Gastroesophageal sphincter (tissue), 3 donors: Measurements from ENCODE around the gene SLC1A4.

ENCODE experiments used
- EP300 ChIP-seq: sonication (generic); formaldehyde crosslinking; IDR thresholded peaks from one replicate; pipeline ENCODE4 v1.6.1; 2017; ENCODE audit warnings: antibody characterized with exemption, mild to moderate bottlenecking
- POLR2AphosphoS5 ChIP-seq: sonication (generic); formaldehyde crosslinking; IDR thresholded peaks from one replicate; pipeline ENCODE4 v1.6.1; 2017; ENCODE audit warnings: antibody characterized with exemption
- TF ChIP-seq, protein P1 (sequence below), 4 experiments: fragments of 200-600 bp in 2 of 4; fragments of 450-650 bp in 2 of 4; sonication (generic) in 1 of 4; IDR thresholded peaks; one replicate each; pipeline ENCODE4 v1.5.1; 2017 to 2019; ENCODE audit warnings: antibody characterized with exemption in 4 of 4, mild to moderate bottlenecking in 2 of 4, moderate library complexity in 2 of 4

DNA sequence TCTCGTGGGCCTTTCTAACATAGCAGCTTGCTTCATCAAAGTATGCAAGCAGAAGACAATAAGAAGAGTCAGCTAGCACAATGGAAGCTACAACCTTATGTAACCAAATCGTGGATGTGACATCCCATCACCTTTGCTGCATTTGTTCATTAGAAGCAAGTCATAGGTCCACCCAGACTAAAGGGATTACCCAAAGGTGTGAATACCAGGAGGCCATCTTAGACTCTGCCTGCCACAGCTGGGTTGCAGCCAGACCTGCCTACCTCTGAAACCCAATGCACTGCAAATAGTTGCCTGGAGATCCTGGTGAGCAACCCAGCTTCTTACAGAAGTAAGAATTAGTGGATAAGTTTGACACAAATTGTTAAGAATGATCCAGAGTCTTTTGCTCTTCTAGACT lies 10.6 kb downstream of the SLC1A4 start:
- TF ChIP-seq EP300 (no peak), POLR2AphosphoS5 (no peak)
- TF ChIP-seq, protein P1, sequence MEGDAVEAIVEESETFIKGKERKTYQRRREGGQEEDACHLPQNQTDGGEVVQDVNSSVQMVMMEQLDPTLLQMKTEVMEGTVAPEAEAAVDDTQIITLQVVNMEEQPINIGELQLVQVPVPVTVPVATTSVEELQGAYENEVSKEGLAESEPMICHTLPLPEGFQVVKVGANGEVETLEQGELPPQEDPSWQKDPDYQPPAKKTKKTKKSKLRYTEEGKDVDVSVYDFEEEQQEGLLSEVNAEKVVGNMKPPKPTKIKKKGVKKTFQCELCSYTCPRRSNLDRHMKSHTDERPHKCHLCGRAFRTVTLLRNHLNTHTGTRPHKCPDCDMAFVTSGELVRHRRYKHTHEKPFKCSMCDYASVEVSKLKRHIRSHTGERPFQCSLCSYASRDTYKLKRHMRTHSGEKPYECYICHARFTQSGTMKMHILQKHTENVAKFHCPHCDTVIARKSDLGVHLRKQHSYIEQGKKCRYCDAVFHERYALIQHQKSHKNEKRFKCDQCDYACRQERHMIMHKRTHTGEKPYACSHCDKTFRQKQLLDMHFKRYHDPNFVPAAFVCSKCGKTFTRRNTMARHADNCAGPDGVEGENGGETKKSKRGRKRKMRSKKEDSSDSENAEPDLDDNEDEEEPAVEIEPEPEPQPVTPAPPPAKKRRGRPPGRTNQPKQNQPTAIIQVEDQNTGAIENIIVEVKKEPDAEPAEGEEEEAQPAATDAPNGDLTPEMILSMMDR (IDR thresholded peaks at IDR 0.05): no peak
